Measurements from ENCODE around the gene EDNRA.

DNA sequence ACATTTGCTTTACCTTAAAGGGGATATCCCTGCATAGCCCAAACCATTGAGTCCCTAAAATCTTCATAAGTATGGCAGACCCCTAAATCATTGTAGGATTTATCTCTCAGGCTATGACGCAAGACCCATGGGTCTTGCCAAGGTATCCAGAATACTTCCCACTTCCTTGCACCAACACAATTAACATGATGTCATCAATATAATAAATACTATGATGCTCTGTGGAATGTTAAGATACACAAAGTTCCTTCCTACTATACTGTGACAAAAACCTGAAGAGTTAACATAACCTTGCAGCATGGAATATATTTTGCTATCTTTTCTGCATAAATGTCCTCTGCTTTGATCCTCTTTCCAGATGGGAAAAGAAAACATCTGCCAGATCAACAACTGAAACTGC is 86.4 kb downstream of the EDNRA start:
- TF ChIP-seq, protein P1, sequence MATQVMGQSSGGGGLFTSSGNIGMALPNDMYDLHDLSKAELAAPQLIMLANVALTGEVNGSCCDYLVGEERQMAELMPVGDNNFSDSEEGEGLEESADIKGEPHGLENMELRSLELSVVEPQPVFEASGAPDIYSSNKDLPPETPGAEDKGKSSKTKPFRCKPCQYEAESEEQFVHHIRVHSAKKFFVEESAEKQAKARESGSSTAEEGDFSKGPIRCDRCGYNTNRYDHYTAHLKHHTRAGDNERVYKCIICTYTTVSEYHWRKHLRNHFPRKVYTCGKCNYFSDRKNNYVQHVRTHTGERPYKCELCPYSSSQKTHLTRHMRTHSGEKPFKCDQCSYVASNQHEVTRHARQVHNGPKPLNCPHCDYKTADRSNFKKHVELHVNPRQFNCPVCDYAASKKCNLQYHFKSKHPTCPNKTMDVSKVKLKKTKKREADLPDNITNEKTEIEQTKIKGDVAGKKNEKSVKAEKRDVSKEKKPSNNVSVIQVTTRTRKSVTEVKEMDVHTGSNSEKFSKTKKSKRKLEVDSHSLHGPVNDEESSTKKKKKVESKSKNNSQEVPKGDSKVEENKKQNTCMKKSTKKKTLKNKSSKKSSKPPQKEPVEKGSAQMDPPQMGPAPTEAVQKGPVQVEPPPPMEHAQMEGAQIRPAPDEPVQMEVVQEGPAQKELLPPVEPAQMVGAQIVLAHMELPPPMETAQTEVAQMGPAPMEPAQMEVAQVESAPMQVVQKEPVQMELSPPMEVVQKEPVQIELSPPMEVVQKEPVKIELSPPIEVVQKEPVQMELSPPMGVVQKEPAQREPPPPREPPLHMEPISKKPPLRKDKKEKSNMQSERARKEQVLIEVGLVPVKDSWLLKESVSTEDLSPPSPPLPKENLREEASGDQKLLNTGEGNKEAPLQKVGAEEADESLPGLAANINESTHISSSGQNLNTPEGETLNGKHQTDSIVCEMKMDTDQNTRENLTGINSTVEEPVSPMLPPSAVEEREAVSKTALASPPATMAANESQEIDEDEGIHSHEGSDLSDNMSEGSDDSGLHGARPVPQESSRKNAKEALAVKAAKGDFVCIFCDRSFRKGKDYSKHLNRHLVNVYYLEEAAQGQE (IDR thresholded peaks at IDR 0.05; ENCODE audit: insufficient read depth in 1 of 2, low read depth in 2 of 2, low read length in 2 of 2): no peak
- TF ChIP-seq POLR2AphosphoS5 (IDR thresholded peaks at IDR 0.05; ENCODE audit: low read depth, low read length) (no peak), SIN3A (IDR thresholded peaks at IDR 0.05; ENCODE audit: borderline replicate concordance, insufficient read depth, low read length) (no peak)

Measured in PFSK-1 (cell line).